Muscle of leg (tissue), 11 donors: Measurements from ENCODE around the gene ADCYAP1R1. TPM values are rescaled to one million over a fixed set of nuclear protein-coding genes. Genes with fewer than 3 reads are reported as not detected.

ENCODE experiments used
- DNase-seq: peaks from one replicate; pipeline ENCODE4 v3.0.0; 2013
- H3K27ac ChIP-seq: one replicate; pipeline ENCODE4 v1.5.1; 2013; ENCODE audit warnings: mild to moderate bottlenecking, low read length, control low read depth
- H3K27me3 ChIP-seq: one replicate; pipeline ENCODE4 v1.6.1; 2013; ENCODE audit warnings: low read length; ENCODE audit not compliant: control insufficient read depth, insufficient read depth
- H3K36me3 ChIP-seq: one replicate; pipeline ENCODE4 v1.6.1; 2013; ENCODE audit warnings: low read length; ENCODE audit not compliant: control insufficient read depth, insufficient read depth
- H3K4me1 ChIP-seq: one replicate; pipeline ENCODE4 v1.6.1; 2013; ENCODE audit warnings: low read length; ENCODE audit not compliant: control insufficient read depth, insufficient read depth
- H3K4me3 ChIP-seq: one replicate; pipeline ENCODE4 v1.5.1; 2013; ENCODE audit warnings: low read length, control low read depth
- H3K9me3 ChIP-seq: replicated peaks from 2 replicates; pipeline ENCODE4 v1.6.1; 2013; ENCODE audit warnings: low read depth, low read length; ENCODE audit not compliant: control insufficient read depth
- WGBS: methylation state at CpG from one replicate; pipeline ENCODE4 v1.1.5; 2013; ENCODE audit warnings: missing lambda C conversion rate; ENCODE audit not compliant: insufficient coverage; 5-methylcytosine and 5-hydroxymethylcytosine counted together
- polyA plus RNA-seq, 8 donors: library from polyadenylated mRNA; unstranded; fragments of 120-200 nt; gene quantifications; one replicate each; pipeline versions ENCODE4 v1.2.1 to v1.2.3, GENCODE V29; 2013; ENCODE audit warnings: inconsistent platforms in 1 of 8, low replicate concordance in 1 of 8; ENCODE audit not compliant: insufficient read length in 8 of 8, insufficient read depth in 1 of 8
- total RNA-seq: library from RNA; stranded (reverse); fragments of 120-200 nt; gene quantifications from one replicate; pipeline ENCODE4 v1.2.4, GENCODE V29; 2013

ADCYAP1R1 gene
- total and polyA plus RNA-seq, 9 donors = 5.5 to 10.8 (median 7.8) TPM

DNA sequence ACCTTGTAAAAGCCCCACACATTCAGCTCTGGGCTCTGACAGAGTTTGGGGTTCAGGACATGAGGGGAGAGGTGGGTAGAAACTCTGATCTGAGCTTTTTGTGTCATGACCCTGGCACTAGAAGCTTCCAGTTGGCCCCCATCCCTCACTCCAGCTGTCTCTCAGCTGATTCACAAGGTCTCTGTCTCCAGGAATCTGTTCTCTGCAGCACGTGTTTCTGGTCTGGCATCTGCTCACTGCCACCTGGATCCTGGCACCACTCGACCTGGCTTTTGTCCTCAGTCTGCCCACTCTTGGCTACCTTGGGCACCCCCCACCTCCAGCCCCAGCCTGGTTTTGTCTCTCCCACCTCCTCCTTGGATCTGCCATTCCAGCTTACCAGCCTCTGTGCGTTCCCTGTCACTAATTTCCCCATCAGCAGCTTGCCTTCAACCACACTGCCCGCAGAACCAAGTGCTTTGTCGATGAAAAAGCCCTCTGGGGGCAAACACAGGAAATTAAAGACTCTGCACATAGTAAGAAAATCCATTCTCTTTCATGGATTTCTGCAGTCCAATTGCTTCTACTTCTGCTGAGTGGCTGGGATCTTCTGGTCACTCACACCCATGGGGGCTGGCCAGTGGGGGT lies 18.3 kb upstream of the ADCYAP1R1 start:
- H3K4me1 ChIP-seq = peaks cover 27% of the 10 kb centered on the region
- no peak overlapping the region for H3K27ac ChIP-seq
- no peaks in the 10 kb centered on the region for H3K36me3 ChIP-seq
- H3K9me3 ChIP-seq = no peaks in the 10 kb centered on the region
- peak; percentile 29 for DNase-seq
- H3K27me3 ChIP-seq = peaks cover 5% of the 10 kb centered on the region
- 25% methylated on average over 5 of the region's 5 CpGs for WGBS
- no peak overlapping the region for H3K4me3 ChIP-seq

- Histone ChIP-seq H3K27me3 (peaks cover 5% of the 10 kb centered on the region), H3K4me1 (peaks cover 13% of the 10 kb centered on the region), H3K36me3 (no peaks in the 10 kb centered on the region), H3K4me3 (no peak overlapping the region), H3K27ac (no peak overlapping the region), H3K9me3 (no peaks in the 10 kb centered on the region)
- WGBS = 50% methylated on average over 2 of the region's 3 CpGs
- DNase-seq = no peak
Observed at GRCh38 chr7:31036924-31037323, 15.2 kb upstream of the ADCYAP1R1 start.

DNA sequence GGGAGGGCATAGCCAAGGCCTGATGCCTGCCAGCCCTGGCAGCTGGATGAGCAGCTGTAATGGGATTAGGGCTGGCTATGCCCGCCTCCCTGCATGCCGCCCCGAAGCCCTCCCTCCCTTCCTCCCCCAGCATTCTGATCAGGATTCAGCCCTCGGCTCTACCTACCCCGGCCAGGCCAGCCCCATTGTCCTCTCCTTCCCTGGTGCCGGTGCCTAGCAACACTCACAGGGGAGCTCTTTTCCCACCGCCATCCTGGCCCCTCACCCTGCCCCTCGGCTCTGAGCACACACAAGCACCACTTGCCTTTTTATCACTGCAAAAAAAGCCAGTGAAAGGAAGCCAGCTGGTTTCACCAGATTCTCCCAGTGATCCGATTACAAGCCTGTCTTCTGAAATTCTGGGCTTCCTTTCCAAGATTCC lies 9.0 kb upstream of the ADCYAP1R1 start:
- H3K4me3 ChIP-seq = no peak overlapping the region
- no peaks in the 10 kb centered on the region for H3K9me3 ChIP-seq
- peak overlapping the region; percentile 84 for H3K27ac ChIP-seq
- WGBS = 13% methylated on average over 9 of the region's 9 CpGs
- peak; percentile 76 for DNase-seq
- peaks cover 2% of the 10 kb centered on the region for H3K27me3 ChIP-seq
- H3K4me1 ChIP-seq = peaks cover 15% of the 10 kb centered on the region
- H3K36me3 ChIP-seq = no peaks in the 10 kb centered on the region

DNA sequence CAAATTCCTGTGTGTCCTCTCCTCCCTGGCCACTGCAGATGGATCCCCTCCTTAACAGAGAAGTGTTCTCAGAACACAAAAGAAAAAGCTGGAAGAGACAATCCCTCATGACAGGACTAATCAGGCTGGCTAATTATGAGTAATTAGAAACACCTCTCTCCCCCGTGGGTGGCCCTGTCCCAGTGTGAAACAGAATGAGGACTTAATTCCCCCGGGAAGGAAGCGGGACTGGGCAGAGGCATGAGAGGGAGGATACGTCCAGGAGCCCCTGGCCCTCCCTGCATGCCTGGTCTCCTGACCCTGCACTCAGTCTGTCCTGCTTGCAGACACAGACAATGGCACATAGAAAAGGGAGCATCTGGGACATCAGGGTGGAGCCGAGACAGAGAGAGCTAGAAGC lies 7.6 kb upstream of the ADCYAP1R1 start:
- peaks cover 15% of the 10 kb centered on the region for H3K4me1 ChIP-seq
- peaks cover 2% of the 10 kb centered on the region for H3K27me3 ChIP-seq
- WGBS = 46% methylated on average over 3 of the region's 5 CpGs
- no peak overlapping the region for H3K4me3 ChIP-seq
- no peaks in the 10 kb centered on the region for H3K9me3 ChIP-seq
- no peak overlapping the region for H3K27ac ChIP-seq
- no peaks in the 10 kb centered on the region for H3K36me3 ChIP-seq
- no peak for DNase-seq

- WGBS = 76% methylated on average over 5 of the region's 5 CpGs
- no peaks in the 10 kb centered on the region for H3K9me3 ChIP-seq
- no peak overlapping the region for H3K27ac ChIP-seq
- H3K36me3 ChIP-seq = no peaks in the 10 kb centered on the region
- peaks cover 17% of the 10 kb centered on the region for H3K4me1 ChIP-seq
- no peak overlapping the region for H3K4me3 ChIP-seq
- H3K27me3 ChIP-seq = peaks cover 10% of the 10 kb centered on the region
- DNase-seq = no peak
Observed at GRCh38 chr7:31046723-31047122, 5.4 kb upstream of the ADCYAP1R1 start.

- H3K27ac ChIP-seq = no peak overlapping the region
- H3K27me3 ChIP-seq = peaks cover 14% of the 10 kb centered on the region
- 66% methylated on average over 8 of the region's 9 CpGs for WGBS
- DNase-seq = no peak
- peaks cover 14% of the 10 kb centered on the region for H3K4me1 ChIP-seq
- H3K9me3 ChIP-seq = no peaks in the 10 kb centered on the region
- no peak overlapping the region for H3K4me3 ChIP-seq
- no peaks in the 10 kb centered on the region for H3K36me3 ChIP-seq
Observed at GRCh38 chr7:31047313-31048146, 4.6 kb upstream of the ADCYAP1R1 start.

DNA sequence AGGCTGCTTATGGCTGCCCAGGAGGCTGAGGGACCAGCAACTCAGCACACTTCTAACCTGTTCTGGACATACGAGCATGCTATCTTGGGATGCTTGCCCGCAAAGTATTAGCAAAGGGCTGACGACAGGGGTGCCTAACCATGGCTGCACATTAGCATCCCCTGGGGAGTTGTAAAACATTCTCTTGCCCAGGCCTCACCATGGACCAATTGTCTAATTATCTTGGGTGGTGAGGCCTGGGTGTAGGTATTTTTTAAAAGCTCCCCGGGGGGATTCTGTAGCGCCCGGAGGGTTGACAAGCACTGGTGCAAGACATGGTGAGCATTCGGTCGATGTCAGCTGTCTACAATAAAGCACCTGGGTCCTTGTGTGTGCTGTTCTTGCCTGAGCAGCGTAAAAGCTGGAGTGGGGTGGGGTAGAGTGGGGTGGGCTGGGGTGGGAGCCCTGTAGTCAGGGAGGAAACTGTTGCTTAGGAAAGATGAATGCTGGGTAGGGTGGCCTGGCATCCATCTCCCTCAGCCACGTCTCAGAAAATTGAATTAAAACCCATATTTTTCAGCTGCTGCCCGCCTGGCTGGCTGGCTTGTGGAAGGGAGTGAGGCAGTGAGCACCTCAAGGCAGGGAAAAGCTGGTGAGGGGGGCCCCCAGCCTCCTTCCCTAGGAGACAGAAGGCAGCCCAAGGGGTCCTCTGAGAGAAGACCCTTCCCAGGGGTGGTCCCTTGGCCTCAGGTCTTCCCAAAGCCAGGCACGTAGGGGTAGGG lies 2.9 kb upstream of the ADCYAP1R1 start:
- Histone ChIP-seq H3K36me3 (no peaks in the 10 kb centered on the region), H3K27ac (no peak overlapping the region), H3K9me3 (no peaks in the 10 kb centered on the region), H3K27me3 (peaks cover 28% of the 10 kb centered on the region), H3K4me1 (peaks cover 21% of the 10 kb centered on the region), H3K4me3 (no peak overlapping the region)
- whole genome bisulfite sequencing = 79% methylated on average over 9 of the region's 12 CpGs
- DNase-seq = no peak

- DNase-seq = no peak
- WGBS = under 1% methylated on average over 47 of the region's 52 CpGs
- Histone ChIP-seq H3K36me3 (no peaks in the 10 kb centered on the region), H3K27me3 (peaks cover 32% of the 10 kb centered on the region), H3K4me1 (peaks cover 39% of the 10 kb centered on the region), H3K27ac (no peak overlapping the region), H3K4me3 (peak overlapping the region; percentile 52), H3K9me3 (no peaks in the 10 kb centered on the region)
Observed at GRCh38 chr7:31052487-31052840, 356 bp downstream of the ADCYAP1R1 start.

DNA sequence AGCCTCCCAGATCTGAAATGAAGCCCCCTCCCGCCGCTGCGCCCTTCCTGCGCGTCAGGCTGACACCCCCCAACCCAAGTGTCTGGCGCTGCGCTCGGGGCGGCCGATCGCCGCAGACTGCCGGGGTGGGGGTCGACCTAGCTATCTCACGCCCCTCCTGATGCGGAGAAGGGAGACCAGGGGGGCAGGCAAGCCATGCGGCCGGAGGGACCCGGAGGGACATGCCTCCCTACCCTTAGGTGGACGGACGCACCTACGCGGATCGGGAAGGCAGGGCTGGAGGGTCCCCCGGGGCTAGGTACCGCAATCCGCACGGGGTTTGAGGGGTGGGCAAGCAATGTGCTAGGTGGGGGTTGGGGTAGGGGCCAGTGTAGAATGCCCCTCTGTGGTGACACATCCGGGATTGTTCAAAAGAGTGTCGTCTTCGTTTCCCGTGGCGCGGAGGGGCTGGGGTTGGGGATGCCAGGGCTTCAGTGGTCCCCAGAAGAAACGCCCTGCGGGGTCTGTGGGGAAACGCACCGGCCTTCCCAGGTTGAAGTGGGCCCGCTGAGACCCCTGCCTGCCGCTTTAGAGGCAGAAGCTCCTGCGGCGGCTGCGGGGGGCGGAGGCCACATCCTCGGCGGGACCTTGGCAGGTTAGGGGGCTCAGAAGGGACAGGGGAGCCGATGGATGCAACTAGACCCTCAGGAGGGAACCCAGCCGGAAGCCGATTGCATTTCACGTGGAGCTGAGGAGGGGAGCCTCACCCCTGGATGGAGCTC lies 913 bp downstream of the ADCYAP1R1 start:
- peaks cover 32% of the 10 kb centered on the region for H3K27me3 ChIP-seq
- DNase-seq = no peak
- no peaks in the 10 kb centered on the region for H3K9me3 ChIP-seq
- H3K27ac ChIP-seq = no peak overlapping the region
- H3K4me1 ChIP-seq = peaks cover 39% of the 10 kb centered on the region
- H3K4me3 ChIP-seq = peak overlapping the region; percentile 52
- WGBS = 2% methylated on average over 49 of the region's 50 CpGs
- no peaks in the 10 kb centered on the region for H3K36me3 ChIP-seq
